ENCODE measurements around the gene AFMID. TPM values are rescaled to one million over a fixed set of nuclear protein-coding genes. Genes with fewer than 3 reads are reported as not detected.

The AFMID gene
- total RNA-seq, 1 donor from 2014 or later, result 107 TPM

- no peak for DNase-seq (ENCODE audit: low spot score in 2 of 2)
- no peaks in the 10 kb centered on the region for H3K36me3 ChIP-seq
- no peaks in the 10 kb centered on the region for H3K27me3 ChIP-seq
- H3K4me1 ChIP-seq, result no peaks in the 10 kb centered on the region
- intact Hi-C loops (cut with DNase I), result no loop called here
- no peak overlapping the region for H3K4me3 ChIP-seq
- TF ChIP-seq, protein P1, sequence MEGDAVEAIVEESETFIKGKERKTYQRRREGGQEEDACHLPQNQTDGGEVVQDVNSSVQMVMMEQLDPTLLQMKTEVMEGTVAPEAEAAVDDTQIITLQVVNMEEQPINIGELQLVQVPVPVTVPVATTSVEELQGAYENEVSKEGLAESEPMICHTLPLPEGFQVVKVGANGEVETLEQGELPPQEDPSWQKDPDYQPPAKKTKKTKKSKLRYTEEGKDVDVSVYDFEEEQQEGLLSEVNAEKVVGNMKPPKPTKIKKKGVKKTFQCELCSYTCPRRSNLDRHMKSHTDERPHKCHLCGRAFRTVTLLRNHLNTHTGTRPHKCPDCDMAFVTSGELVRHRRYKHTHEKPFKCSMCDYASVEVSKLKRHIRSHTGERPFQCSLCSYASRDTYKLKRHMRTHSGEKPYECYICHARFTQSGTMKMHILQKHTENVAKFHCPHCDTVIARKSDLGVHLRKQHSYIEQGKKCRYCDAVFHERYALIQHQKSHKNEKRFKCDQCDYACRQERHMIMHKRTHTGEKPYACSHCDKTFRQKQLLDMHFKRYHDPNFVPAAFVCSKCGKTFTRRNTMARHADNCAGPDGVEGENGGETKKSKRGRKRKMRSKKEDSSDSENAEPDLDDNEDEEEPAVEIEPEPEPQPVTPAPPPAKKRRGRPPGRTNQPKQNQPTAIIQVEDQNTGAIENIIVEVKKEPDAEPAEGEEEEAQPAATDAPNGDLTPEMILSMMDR (IDR thresholded peaks at IDR 0.05), result no peak
- H3K27ac ChIP-seq, result no peak overlapping the region
- H3K9me3 ChIP-seq, result no peaks in the 10 kb centered on the region
Observed at GRCh38 chr17:78151514-78152008, 35.6 kb upstream of the AFMID start.

DNA sequence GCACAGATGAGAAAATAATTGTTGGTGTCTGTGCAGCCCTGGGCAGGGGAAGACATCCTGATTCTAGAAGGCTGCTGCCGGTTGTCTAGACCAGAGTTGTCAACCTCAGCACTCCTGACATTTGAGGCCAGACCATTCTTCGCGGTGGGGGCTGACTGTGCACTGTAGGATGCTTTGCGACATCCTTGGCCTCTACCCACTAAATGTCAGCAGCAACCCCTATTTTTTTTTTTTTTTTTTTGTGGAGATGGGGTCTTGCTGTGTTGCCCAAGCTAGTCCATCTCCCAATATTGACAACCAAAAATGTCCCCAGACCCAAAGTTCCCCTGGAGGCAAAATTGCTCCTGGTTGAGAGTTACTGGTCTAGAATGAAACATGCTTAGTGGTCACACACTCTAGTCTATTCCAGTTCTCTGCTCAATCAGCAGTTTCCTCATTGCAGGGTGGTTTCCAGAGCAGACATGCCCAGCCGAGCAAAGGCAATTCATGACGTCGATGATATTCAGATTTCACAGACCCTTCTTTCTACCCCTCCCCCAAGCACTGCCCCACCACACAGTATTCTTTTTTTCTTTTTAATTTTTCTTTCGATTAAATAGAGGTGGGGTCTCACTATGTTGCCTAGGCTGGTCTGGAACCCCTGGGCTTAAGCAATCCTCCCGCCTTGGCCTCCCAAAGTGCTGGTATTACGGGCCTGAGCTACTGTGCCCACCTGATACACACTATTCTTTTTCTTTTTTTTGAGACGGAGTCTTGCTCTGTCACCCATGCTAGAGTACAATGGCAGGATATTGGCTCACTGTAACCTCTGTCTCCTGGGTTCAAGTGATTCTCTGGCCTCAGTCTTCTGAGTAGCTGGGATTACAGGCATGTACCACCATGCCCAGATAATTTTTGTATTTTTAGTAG lies 32.0 kb upstream of the AFMID start:
- H3K4me3 ChIP-seq, result no peak overlapping the region
- DNase-seq (ENCODE audit: low spot score in 2 of 2), result no peak
- no peaks in the 10 kb centered on the region for H3K4me1 ChIP-seq
- intact Hi-C loops (cut with DNase I), result no loop called here
- H3K27ac ChIP-seq, result no peak overlapping the region
- TF ChIP-seq, protein P1 (IDR thresholded peaks at IDR 0.05), result no peak
- H3K36me3 ChIP-seq, result no peaks in the 10 kb centered on the region
- no peaks in the 10 kb centered on the region for H3K9me3 ChIP-seq
- H3K27me3 ChIP-seq, result no peaks in the 10 kb centered on the region

GRCh38 chr17:78159575-78160158 lies 27.5 kb upstream of the AFMID start:
- Histone ChIP-seq H3K36me3 (no peaks in the 10 kb centered on the region), H3K9me3 (no peaks in the 10 kb centered on the region), H3K27me3 (no peaks in the 10 kb centered on the region), H3K4me3 (no peak overlapping the region), H3K27ac (no peak overlapping the region), H3K4me1 (no peaks in the 10 kb centered on the region)
- TF ChIP-seq, protein P1 (IDR thresholded peaks at IDR 0.05), result no peak
- intact Hi-C loops (cut with DNase I), result no loop called here
- no peak for DNase-seq (ENCODE audit: low spot score in 2 of 2)

DNA sequence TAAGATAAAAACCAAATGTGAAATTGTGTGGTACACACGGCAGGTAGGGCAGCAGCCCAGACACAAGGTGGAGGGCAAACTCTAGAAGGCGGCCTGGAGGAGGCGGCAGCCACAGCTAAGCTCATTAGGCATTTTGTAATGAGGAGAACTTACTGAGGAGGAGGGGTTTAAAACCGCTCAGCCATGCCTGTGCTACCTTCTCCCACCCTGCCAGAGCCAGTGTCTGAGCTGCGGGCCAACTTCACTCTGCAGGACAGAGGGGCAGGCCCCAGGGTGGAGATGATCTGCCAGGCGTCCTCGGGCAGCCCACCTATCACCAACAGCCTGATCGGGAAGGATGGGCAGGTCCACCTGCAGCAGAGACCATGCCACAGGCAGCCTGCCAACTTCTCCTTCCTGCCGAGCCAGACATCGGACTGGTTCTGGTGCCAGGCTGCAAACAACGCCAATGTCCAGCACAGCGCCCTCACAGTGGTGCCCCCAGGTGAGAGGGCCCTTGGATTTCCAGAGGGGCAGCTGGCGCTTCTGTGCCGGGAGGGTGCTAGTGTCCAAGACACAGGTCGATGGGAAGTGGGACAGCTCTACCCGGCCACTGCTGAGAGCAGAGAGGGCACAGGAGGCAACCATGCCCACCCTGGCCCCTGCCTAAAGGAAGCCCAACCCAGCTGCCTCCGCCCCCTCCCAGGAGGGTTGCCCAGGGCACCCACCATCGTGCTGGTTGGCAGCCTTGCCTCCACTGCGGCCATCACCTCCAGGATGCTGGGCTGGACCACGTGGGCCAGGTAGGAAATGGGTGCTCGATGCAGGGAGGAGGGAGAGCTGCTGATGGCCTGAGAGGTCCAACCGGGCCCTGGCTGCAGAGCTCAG lies 23.0 kb upstream of the AFMID start:
- Histone ChIP-seq H3K36me3 (no peaks in the 10 kb centered on the region), H3K27ac (no peak overlapping the region), H3K27me3 (no peaks in the 10 kb centered on the region), H3K4me3 (no peak overlapping the region), H3K4me1 (peaks cover 0 to 3% of the 10 kb centered on the region in 2 donors), H3K9me3 (no peaks in the 10 kb centered on the region)
- DNase-seq (ENCODE audit: low spot score in 2 of 2), result no peak
- intact Hi-C loops (cut with DNase I), result no loop called here
- TF ChIP-seq, protein P1 (IDR thresholded peaks at IDR 0.05), result no peak

- no peak overlapping the region for H3K27ac ChIP-seq
- TF ChIP-seq, protein P1 (IDR thresholded peaks at IDR 0.05), result no peak
- H3K36me3 ChIP-seq, result no peaks in the 10 kb centered on the region
- no peak overlapping the region for H3K4me3 ChIP-seq
- H3K27me3 ChIP-seq, result no peaks in the 10 kb centered on the region
- H3K9me3 ChIP-seq, result no peaks in the 10 kb centered on the region
- intact Hi-C loops (cut with DNase I), result no loop called here
- H3K4me1 ChIP-seq, result peaks cover 7 to 9% of the 10 kb centered on the region in 2 donors
- DNase-seq (ENCODE audit: low spot score in 2 of 2), result no peak
Observed at GRCh38 chr17:78164748-78165607, 22.2 kb upstream of the AFMID start.
